MM.1S (cell line): ENCODE data around the gene ROCK2.

Experiments used
- DNase-seq: peaks from one replicate; pipeline ENCODE4 v3.0.0-alpha.2; 2015
- H2AFZ ChIP-seq: fragments of 300-600 bp; sonication (generic); 2 replicates; pipeline ENCODE4 v1.6.0; 2016; ENCODE audit warnings: antibody characterized with exemption, low read length
- H3F3A ChIP-seq: fragments of 300-600 bp; sonication (generic); 2 replicates; pipeline ENCODE4 v1.6.1; 2016; ENCODE audit warnings: mild to moderate bottlenecking, antibody characterized with exemption, low read length, moderate library complexity, mixed read lengths; ENCODE audit not compliant: insufficient read depth
- H3K27ac ChIP-seq: fragments of 300-600 bp; sonication (generic); 2 replicates; pipeline ENCODE4 v1.5.1; 2016; ENCODE audit warnings: mild to moderate bottlenecking, low read length
- H3K27me3 ChIP-seq: fragments of 300-600 bp; sonication (generic); replicated peaks from 2 replicates; pipeline ENCODE4 v1.6.0; 2016; ENCODE audit warnings: low read length; ENCODE audit not compliant: insufficient read depth
- H3K36me3 ChIP-seq: fragments of 300-600 bp; sonication (generic); replicated peaks from 2 replicates; pipeline ENCODE4 v1.6.1; 2016; ENCODE audit warnings: mild to moderate bottlenecking, low read length, mixed read lengths; ENCODE audit not compliant: insufficient read depth
- H3K4me1 ChIP-seq: fragments of 300-600 bp; sonication (generic); 2 replicates; pipeline ENCODE4 v1.6.1; 2016; ENCODE audit warnings: low read length, mixed read lengths
- H3K4me2 ChIP-seq: fragments of 300-600 bp; sonication (generic); 2 replicates; pipeline ENCODE4 v1.6.0; 2016; ENCODE audit warnings: low read depth, low read length
- H3K4me3 ChIP-seq: fragments of 300-600 bp; sonication (generic); 2 replicates; pipeline ENCODE4 v1.5.1; 2016; ENCODE audit warnings: low read length, mixed read lengths
- H3K79me2 ChIP-seq: fragments of 300-600 bp; sonication (generic); 2 replicates; pipeline ENCODE4 v1.6.1; 2016; ENCODE audit warnings: mixed run types, low read length, mixed read lengths
- H3K9ac ChIP-seq: fragments of 300-600 bp; sonication (generic); 2 replicates; pipeline ENCODE4 v1.6.1; 2016; ENCODE audit warnings: low read length, mixed read lengths
- H3K9me2 ChIP-seq: fragments of 300-600 bp; sonication (generic); replicated peaks from 2 replicates; pipeline ENCODE4 v1.6.1; 2016; ENCODE audit warnings: mild to moderate bottlenecking, low read length, mixed read lengths; ENCODE audit not compliant: insufficient read depth
- H3K9me3 ChIP-seq: fragments of 300-600 bp; sonication (generic); replicated peaks from 2 replicates; pipeline ENCODE4 v1.6.1; 2016; ENCODE audit warnings: mild to moderate bottlenecking, low read length, mixed read lengths; ENCODE audit not compliant: insufficient read depth
- H4K20me1 ChIP-seq: fragments of 300-600 bp; sonication (generic); 2 replicates; pipeline ENCODE4 v1.6.1; 2016; ENCODE audit warnings: mild to moderate bottlenecking, low read length, moderate library complexity, mixed read lengths; ENCODE audit not compliant: insufficient read depth
- EZH2 ChIP-seq: fragments of 300-600 bp; sonication (generic); optimal IDR thresholded peaks from 2 replicates; pipeline ENCODE3; 2017; ENCODE audit warnings: low read depth, mild to moderate bottlenecking, antibody characterized with exemption, low read length, mixed read lengths
- EZH2phosphoT487 ChIP-seq: fragments of 300-600 bp; sonication (generic); IDR thresholded peaks from 2 replicates; pipeline ENCODE4 v1.6.1; 2018; ENCODE audit warnings: antibody characterized with exemption, low read length
- TF ChIP-seq, protein P1 (sequence below): fragments of 300-600 bp; sonication (generic); IDR thresholded peaks from 2 replicates; pipeline ENCODE4 v1.5.1; 2016; ENCODE audit warnings: antibody characterized with exemption, low read length, mixed read lengths

Gene ROCK2

DNA sequence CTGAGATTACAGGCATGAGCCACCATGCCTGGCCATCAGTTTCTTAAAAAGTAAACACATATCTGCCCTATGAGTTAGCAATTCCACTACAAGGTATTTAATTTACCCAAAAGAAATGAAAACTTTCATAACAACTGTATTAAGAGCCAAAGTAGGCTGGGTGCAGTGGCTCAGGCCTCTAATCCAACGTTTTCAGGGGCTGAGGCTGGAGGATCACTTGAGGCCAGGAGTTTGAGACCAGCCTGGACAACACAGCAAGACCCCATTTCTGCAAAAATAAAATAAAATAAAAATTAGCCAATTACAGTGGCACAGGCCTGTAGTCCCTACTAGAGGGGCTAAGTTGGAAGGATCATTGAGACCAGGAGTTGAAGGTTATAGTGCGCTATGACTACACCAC is 6.5 kb downstream of the ROCK2 start:
- Histone ChIP-seq H3K4me3 (no peak overlapping the region), H3F3A (peaks cover 3% of the 10 kb centered on the region; the same call in 1 of the 2 replicates), H4K20me1 (peaks cover 9% of the 10 kb centered on the region; the same call in 1 of the 2 replicates), H3K4me2 (no peak overlapping the region), H3K27me3 (no peaks in the 10 kb centered on the region), H3K9me2 (no peaks in the 10 kb centered on the region), H3K27ac (no peak overlapping the region), H3K9ac (no peak overlapping the region), H2AFZ (no peak overlapping the region), H3K36me3 (no peaks in the 10 kb centered on the region), H3K9me3 (no peaks in the 10 kb centered on the region), H3K4me1 (peaks cover 3% of the 10 kb centered on the region), H3K79me2 (peaks cover 94% of the 10 kb centered on the region)
- no peak for DNase-seq
- TF ChIP-seq, protein P1, sequence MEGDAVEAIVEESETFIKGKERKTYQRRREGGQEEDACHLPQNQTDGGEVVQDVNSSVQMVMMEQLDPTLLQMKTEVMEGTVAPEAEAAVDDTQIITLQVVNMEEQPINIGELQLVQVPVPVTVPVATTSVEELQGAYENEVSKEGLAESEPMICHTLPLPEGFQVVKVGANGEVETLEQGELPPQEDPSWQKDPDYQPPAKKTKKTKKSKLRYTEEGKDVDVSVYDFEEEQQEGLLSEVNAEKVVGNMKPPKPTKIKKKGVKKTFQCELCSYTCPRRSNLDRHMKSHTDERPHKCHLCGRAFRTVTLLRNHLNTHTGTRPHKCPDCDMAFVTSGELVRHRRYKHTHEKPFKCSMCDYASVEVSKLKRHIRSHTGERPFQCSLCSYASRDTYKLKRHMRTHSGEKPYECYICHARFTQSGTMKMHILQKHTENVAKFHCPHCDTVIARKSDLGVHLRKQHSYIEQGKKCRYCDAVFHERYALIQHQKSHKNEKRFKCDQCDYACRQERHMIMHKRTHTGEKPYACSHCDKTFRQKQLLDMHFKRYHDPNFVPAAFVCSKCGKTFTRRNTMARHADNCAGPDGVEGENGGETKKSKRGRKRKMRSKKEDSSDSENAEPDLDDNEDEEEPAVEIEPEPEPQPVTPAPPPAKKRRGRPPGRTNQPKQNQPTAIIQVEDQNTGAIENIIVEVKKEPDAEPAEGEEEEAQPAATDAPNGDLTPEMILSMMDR: no peak
- TF ChIP-seq EZH2phosphoT487: no peak
- TF ChIP-seq EZH2: no peak

DNA sequence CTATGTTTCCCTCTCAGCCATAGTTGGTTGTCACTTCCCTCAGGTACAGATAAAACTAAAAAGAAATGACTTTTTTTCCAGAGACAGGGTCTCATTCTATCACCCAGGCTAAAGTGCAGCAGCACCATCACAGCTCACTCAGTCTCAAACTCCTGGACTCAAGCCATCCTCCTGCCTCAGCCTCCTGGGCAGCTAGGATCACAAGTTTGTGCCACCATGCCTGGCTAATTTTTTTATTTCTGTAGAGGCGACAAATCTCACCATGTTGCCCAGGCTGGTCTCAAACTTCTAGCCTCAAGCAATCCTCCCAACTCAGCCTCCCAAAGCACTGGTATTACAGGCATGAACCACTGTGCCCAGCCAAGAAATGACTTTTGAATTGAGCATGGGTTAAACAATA is 8.2 kb downstream of the ROCK2 start:
- Histone ChIP-seq H3K27ac (no peak overlapping the region), H3K9ac (no peak overlapping the region), H3K36me3 (no peaks in the 10 kb centered on the region), H3F3A (peaks cover 2% of the 10 kb centered on the region; the same call in 1 of the 2 replicates), H3K4me2 (no peak overlapping the region), H2AFZ (no peak overlapping the region), H3K79me2 (peaks cover 91% of the 10 kb centered on the region), H4K20me1 (peaks cover 4% of the 10 kb centered on the region; the same call in 1 of the 2 replicates), H3K9me2 (no peaks in the 10 kb centered on the region), H3K27me3 (no peaks in the 10 kb centered on the region), H3K4me1 (no peaks in the 10 kb centered on the region), H3K9me3 (no peaks in the 10 kb centered on the region), H3K4me3 (no peak overlapping the region)
- TF ChIP-seq EZH2phosphoT487 (no peak), EZH2 (no peak)
- TF ChIP-seq, protein P1: no peak
- no peak for DNase-seq

DNA sequence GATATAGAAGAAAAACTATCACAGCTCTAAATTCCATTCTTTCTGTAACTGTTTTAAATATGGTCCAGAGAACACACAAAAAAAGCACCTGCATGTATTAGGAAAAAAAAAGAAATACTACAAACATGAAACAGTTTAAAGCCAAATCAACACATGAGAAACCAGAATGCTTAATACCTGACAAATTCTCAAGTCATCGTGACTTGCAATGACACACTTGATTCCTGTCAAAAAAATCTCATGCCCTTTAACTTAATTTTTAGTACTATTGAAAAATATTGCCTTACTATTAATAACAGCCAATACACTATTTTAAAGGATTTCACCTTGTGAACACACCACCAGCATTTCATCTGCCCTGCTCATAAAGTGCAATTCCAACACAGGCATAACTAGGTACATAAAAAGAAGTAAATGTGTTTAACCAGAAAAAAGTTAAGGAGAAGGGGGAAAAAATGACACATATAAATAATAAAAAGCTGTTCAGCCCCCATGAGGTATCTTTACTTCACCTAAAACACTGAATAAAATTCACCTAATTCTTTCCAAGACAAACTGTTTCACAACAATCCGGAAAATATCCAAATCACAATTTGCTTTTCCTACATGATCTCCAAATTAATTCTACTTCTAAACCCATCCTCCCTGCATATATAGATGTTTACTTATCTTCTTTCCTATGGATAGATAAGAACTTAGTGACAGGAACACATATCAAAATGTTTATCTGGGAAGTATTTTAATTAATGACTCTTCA is 10.8 kb downstream of the ROCK2 start:
- Histone ChIP-seq H3K4me1 (peaks cover 6% of the 10 kb centered on the region; the same call in 1 of the 2 replicates), H2AFZ (no peak overlapping the region), H3K36me3 (no peaks in the 10 kb centered on the region), H3K4me3 (no peak overlapping the region), H4K20me1 (no peaks in the 10 kb centered on the region; the same call in 1 of the 2 replicates), H3K9ac (no peak overlapping the region), H3K9me2 (no peaks in the 10 kb centered on the region), H3K4me2 (no peak overlapping the region), H3F3A (peaks cover 5% of the 10 kb centered on the region; the same call in 1 of the 2 replicates), H3K79me2 (peaks cover 79% of the 10 kb centered on the region), H3K27ac (no peak overlapping the region), H3K9me3 (no peaks in the 10 kb centered on the region), H3K27me3 (no peaks in the 10 kb centered on the region)
- TF ChIP-seq, protein P1: no peak
- no peak for TF ChIP-seq EZH2
- no peak for TF ChIP-seq EZH2phosphoT487
- DNase-seq: no peak
